Heart left ventricle (tissue), 13 donors: ENCODE data around the gene MTM1.

Experiments
- CTCF ChIP-seq, 12 donors: fragments of 200-600 bp; sonication (generic) in 4 of 12; IDR thresholded peaks; one replicate each; pipeline versions ENCODE4 v1.5.0 to v1.8.0; 2018 to 2022; ENCODE audit warnings: antibody characterized with exemption in 12 of 12, mild to moderate bottlenecking in 5 of 12
- POLR2A ChIP-seq, 2 donors: fragments of 450-650 bp; IDR thresholded peaks; one replicate each; pipeline ENCODE4 v1.6.1; 2017; ENCODE audit warnings: antibody characterized with exemption in 2 of 2, mild to moderate bottlenecking in 2 of 2, moderate library complexity in 2 of 2
- donor health status: ischemic (EF 13 %, LVEDD 7.1; RV severe dilation, severe dysfunction).
- donor health status: DM: no; HTN: yes; CAD: no.
- donor health status: DM: no; HTN: no; CAD: no.
- donor health status: ischemic (EF 25% LVEDD 6.9; RV normal size, moderate dysfunction).
- donor health status: ischemic (EF 25% LVEDD 5.7; RV mildly dilated, moderate dysfunction).
- donor health status: ischemic (EF 35%, LVEDD 5.7; RV mildly dilated, moderate dysfunction).
- donor health status: nonischemic (EF 11% LVEDD 7.7; RV severe dilation, severe dysfunction).
- donor health status: DM: yes; HTN: yes; CAD: no.
- donor health status: PGD.
- donor health status: ischemic (EF 29% LVEDD 5.4; RV normal size, mild dysfunction).
- donor health status: nonischemic (EF 23%, LVEDD 6.1; RV moderate dilation, normal function).

GRCh38 chrX:150643958-150644357 is 75.5 kb downstream of the MTM1 start:
- no peak for TF ChIP-seq CTCF (IDR thresholded peaks at IDR 0.05)
- TF ChIP-seq POLR2A (IDR thresholded peaks at IDR 0.05) = no peak
